GM15510 (cell line): ENCODE data around the gene CDKN2B-AS1.
A peak's percentile ranks its signal among the peaks of the same experiment; 100 is the strongest.

ENCODE experiments used
- POLR2A ChIP-seq: IDR thresholded peaks from 3 replicates; pipeline ENCODE4 v1.6.1; 2011; ENCODE audit warnings: borderline replicate concordance; ENCODE audit not compliant: insufficient read length; ENCODE audit errors: extremely low read depth

CDKN2B-AS1 gene

GRCh38 chr9:21995006-21995665 is 545 bp downstream of the CDKN2B-AS1 start:
- TF ChIP-seq POLR2A = peak; percentile 53

GRCh38 chr9:21995666-21996398 is 1.2 kb downstream of the CDKN2B-AS1 start:
- TF ChIP-seq POLR2A = no peak

- TF ChIP-seq POLR2A = no peak
These were observed 1.8 kb downstream of the CDKN2B-AS1 start for GRCh38 chr9:21996438-21996837.

- TF ChIP-seq POLR2A = no peak
These were observed 2.3 kb downstream of the CDKN2B-AS1 start for GRCh38 chr9:21996858-21997257.

GRCh38 chr9:21997480-21997879 is 2.9 kb downstream of the CDKN2B-AS1 start:
- TF ChIP-seq POLR2A = no peak

- no peak for TF ChIP-seq POLR2A
These were observed 3.4 kb downstream of the CDKN2B-AS1 start for GRCh38 chr9:21998026-21998425.

GRCh38 chr9:22002038-22002437 is 7.4 kb downstream of the CDKN2B-AS1 start:
- TF ChIP-seq POLR2A = no peak

- TF ChIP-seq POLR2A = no peak
These were observed 10.6 kb downstream of the CDKN2B-AS1 start for GRCh38 chr9:22005021-22005701.

- TF ChIP-seq POLR2A = no peak
These were observed 11.4 kb downstream of the CDKN2B-AS1 start for GRCh38 chr9:22005702-22006606.

- TF ChIP-seq POLR2A = no peak
These were observed 13.8 kb downstream of the CDKN2B-AS1 start for GRCh38 chr9:22008384-22008716.

GRCh38 chr9:22008717-22009505 is 14.3 kb downstream of the CDKN2B-AS1 start, which contains the start of gene CDKN2B:
Gene CDKN2B (minus strand): TSS chr9:22009305. CDS start chr9:22008953, 352 bp downstream.
- TF ChIP-seq POLR2A = peak; percentile 61

- no peak for TF ChIP-seq POLR2A
These were observed 14.9 kb downstream of the CDKN2B-AS1 start for GRCh38 chr9:22009506-22009867.

- no peak for TF ChIP-seq POLR2A
These were observed 16.5 kb downstream of the CDKN2B-AS1 start for GRCh38 chr9:22010866-22011625.
